ENCODE measurements around the gene RNF38. TPM values are rescaled to one million over a fixed set of nuclear protein-coding genes. Genes with fewer than 3 reads are reported as not detected.
"Not testable (repeated sequence)": the region's sequence is repeated elsewhere in the genome, so short reads cannot be mapped to it uniquely, and the experiment has no call there.

RNF38 gene
- 64.7 and 68.3 TPM in 2 replicates for total RNA-seq
- long read RNA-seq, partial matches to known transcripts = 3 of 23 reads
- long read RNA-seq, other reads (novel, unspliced or antisense) = 19 of 23 reads

DNA sequence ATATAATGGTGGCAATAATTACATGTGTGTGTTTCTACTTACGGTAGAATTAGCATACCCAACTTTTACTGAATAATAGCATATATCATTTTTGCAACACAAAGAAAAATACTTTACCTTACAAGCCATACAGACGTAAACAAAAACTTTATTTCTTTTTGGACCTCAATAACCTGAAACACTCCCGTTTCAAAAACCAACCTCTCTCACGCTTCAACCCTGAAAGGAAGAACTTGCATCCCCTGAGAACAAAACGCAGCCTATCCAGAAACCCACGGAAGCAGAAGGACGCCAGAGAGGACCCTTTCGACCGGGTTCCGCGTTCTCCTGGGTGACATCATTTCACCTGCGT, at the start of gene RNF38:
RNF38 (minus strand) TSS at position 290 of the 352 bp plus-strand sequence; CDS start at position 129, 161 bp downstream.
- TF ChIP-seq, protein P1, sequence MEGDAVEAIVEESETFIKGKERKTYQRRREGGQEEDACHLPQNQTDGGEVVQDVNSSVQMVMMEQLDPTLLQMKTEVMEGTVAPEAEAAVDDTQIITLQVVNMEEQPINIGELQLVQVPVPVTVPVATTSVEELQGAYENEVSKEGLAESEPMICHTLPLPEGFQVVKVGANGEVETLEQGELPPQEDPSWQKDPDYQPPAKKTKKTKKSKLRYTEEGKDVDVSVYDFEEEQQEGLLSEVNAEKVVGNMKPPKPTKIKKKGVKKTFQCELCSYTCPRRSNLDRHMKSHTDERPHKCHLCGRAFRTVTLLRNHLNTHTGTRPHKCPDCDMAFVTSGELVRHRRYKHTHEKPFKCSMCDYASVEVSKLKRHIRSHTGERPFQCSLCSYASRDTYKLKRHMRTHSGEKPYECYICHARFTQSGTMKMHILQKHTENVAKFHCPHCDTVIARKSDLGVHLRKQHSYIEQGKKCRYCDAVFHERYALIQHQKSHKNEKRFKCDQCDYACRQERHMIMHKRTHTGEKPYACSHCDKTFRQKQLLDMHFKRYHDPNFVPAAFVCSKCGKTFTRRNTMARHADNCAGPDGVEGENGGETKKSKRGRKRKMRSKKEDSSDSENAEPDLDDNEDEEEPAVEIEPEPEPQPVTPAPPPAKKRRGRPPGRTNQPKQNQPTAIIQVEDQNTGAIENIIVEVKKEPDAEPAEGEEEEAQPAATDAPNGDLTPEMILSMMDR (IDR thresholded peaks at IDR 0.05; ENCODE audit: unreplicated experiment) = no peak
- H3K4me1 Mint-ChIP-seq (ENCODE audit: low read depth) = peaks cover 25% of the 10 kb centered on the region

DNA sequence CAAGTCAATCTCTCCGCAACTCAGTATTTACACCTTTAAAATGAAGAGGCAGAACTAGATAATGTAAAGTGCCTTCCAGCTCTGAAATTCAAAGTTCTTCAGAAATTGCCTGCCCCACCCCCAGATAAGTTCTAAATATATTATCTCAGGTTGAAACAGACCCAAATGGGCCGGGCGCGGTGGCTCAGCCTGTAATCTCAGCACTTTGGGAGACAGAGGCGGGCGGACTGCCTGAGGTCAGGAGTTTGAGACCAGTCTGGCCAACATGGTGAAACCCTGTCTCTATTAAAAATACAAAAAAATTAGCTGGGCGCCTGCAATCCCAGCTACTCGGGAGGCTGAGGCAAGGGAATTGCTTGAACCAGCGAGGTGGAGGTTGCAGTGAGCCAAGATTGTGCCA, 48.5 kb upstream of the RNF38 start:
- H3K9me3 Mint-ChIP-seq (ENCODE audit: low read depth); H3K4me3 Mint-ChIP-seq (ENCODE audit: low read depth); H3K4me1 Mint-ChIP-seq (ENCODE audit: low read depth); DNase-seq (ENCODE audit: low spot score, unreplicated experiment); H3K27me3 Mint-ChIP-seq; H3K27ac Mint-ChIP-seq; H3K36me3 Mint-ChIP-seq (ENCODE audit: insufficient read depth): not testable (repeated sequence)

More for the DNA sequence above, at the start of gene RNF38:
- Mint-ChIP-seq H3K27me3 (no peaks in the 10 kb centered on the region), H3K4me3 (ENCODE audit: low read depth) (peak within 1 kb of the TSS; percentile 90), H3K9me3 (ENCODE audit: low read depth) (peaks cover 3% of the 10 kb centered on the region), H3K36me3 (ENCODE audit: insufficient read depth) (peaks cover 7% of the 10 kb centered on the region), H3K27ac (peak within 1 kb of the TSS; percentile 100)
- no peak for DNase-seq (ENCODE audit: low spot score, unreplicated experiment)

DNA sequence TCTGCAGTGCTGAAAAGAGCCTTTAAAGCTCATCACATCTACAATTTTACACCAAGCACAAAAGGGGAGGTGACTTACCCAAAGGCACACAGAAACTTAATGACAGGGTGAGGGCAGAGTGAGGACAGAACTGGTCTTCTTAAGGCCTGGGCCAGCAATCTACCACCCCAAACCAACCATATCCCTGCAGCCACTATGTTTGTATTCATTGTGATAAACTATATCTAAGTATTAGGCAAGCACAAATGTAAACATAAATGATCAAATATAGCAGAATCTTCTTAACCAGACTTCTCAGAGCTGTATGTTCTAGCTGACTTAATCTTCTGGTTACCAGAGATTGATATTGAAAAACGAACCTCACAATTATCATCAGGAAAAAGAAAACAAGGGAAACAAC, 47.9 kb upstream of the RNF38 start:
- TF ChIP-seq, protein P1 (IDR thresholded peaks at IDR 0.05; ENCODE audit: unreplicated experiment) = no peak
- Mint-ChIP-seq H3K36me3 (ENCODE audit: insufficient read depth) (peaks cover 3% of the 10 kb centered on the region), H3K27ac (no peak overlapping the region), H3K9me3 (ENCODE audit: low read depth) (no peaks in the 10 kb centered on the region), H3K27me3 (no peaks in the 10 kb centered on the region), H3K4me3 (ENCODE audit: low read depth) (no peak overlapping the region), H3K4me1 (ENCODE audit: low read depth) (peaks cover 10% of the 10 kb centered on the region)
- no peak for DNase-seq (ENCODE audit: low spot score, unreplicated experiment)

DNA sequence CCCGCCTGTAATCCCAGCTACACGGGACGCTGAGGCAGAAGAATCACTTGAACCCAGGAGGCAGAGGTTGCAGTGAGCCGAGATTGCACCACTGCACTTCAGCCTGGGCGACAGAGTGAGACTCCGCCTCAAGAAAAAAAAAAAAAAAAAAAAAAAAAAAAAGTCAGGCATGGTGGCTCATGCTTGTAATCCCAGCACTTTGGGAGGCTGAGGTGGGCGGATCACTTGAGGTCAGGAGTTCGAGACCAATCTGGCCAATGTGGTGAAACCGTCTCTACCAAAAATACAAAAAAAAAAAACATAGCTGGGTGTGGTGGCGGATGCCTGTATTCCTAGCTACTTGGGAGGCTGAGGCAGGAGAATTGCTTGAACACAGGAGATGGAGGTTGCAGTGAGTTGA, 46.6 kb upstream of the RNF38 start:
- H3K4me1 Mint-ChIP-seq (ENCODE audit: low read depth) = peaks cover 11% of the 10 kb centered on the region
- DNase-seq (ENCODE audit: low spot score, unreplicated experiment); H3K27me3 Mint-ChIP-seq; H3K36me3 Mint-ChIP-seq (ENCODE audit: insufficient read depth); H3K4me3 Mint-ChIP-seq (ENCODE audit: low read depth); H3K9me3 Mint-ChIP-seq (ENCODE audit: low read depth); H3K27ac Mint-ChIP-seq: not testable (repeated sequence)

DNA sequence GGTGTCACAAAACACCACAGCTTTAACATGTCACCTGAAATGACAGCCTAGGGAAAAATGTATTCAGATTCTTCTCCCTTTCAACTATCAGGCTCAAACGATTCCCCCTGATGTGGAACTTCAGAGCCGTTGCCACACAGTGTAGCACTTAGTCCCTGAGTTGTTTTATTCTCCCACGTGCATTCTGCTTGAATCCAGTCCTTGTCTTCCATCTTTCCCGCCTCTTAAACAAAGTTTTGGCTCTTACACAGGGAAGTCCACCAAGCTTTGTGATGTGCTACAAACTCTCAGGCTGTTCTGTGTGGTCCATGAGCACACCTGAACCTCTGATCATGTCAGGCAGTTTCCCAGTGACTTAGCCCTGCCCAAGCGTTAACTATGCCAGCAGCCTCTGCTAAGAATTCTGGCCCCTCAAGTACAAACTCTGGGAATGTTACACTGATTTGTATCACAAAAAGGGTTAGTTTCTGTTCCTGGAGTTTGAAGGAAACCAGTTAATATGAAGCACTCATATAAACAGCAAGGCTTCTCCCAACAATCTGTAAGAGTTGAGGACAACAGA, 45.8 kb upstream of the RNF38 start:
- H3K27me3 Mint-ChIP-seq = no peaks in the 10 kb centered on the region
- TF ChIP-seq, protein P1 (IDR thresholded peaks at IDR 0.05; ENCODE audit: unreplicated experiment) = no peak
- H3K4me1 Mint-ChIP-seq (ENCODE audit: low read depth) = peaks cover 11% of the 10 kb centered on the region
- H3K27ac Mint-ChIP-seq = peak overlapping the region; percentile 12
- H3K9me3 Mint-ChIP-seq (ENCODE audit: low read depth) = no peaks in the 10 kb centered on the region
- no peak for DNase-seq (ENCODE audit: low spot score, unreplicated experiment)
- no peak overlapping the region for H3K4me3 Mint-ChIP-seq (ENCODE audit: low read depth)
- H3K36me3 Mint-ChIP-seq (ENCODE audit: insufficient read depth) = peaks cover 3% of the 10 kb centered on the region

DNA sequence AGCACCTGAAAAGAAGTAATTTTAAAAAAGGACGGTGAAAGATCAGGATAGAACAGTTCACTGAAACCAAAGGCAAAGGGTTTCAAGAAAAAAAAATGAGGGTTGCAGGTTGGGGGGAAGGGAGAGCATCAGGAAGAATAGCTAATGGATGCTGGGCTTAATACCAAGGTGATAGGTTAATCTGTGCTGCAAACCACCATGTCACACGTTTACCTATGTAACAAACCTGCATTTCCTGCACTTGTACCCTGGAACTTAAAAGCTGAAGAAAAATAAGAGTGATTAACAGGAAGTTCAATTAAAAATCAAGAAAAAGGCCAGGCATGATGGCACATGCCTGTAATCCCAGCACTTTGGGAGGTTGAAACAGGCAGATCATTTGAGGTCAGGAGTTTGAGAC, 44.1 kb upstream of the RNF38 start:
- H3K4me1 Mint-ChIP-seq (ENCODE audit: low read depth) = peaks cover 11% of the 10 kb centered on the region
- H3K27ac Mint-ChIP-seq = no peak overlapping the region
- H3K36me3 Mint-ChIP-seq (ENCODE audit: insufficient read depth) = peaks cover 5% of the 10 kb centered on the region
- H3K4me3 Mint-ChIP-seq (ENCODE audit: low read depth) = no peak overlapping the region
- TF ChIP-seq, protein P1 (IDR thresholded peaks at IDR 0.05; ENCODE audit: unreplicated experiment) = no peak
- no peak for DNase-seq (ENCODE audit: low spot score, unreplicated experiment)
- H3K27me3 Mint-ChIP-seq = no peaks in the 10 kb centered on the region
- no peaks in the 10 kb centered on the region for H3K9me3 Mint-ChIP-seq (ENCODE audit: low read depth)

Measured in progenitor cell of endocrine pancreas (in vitro differentiated cells).